ENCODE data around the gene CDH4.

The CDH4 gene

GRCh38 chr20:61930776-61931475, 678.9 kb downstream of the CDH4 start:
- DNase-seq = no peak

GRCh38 chr20:61931476-61932198, 679.6 kb downstream of the CDH4 start:
- no peak for DNase-seq

- no peak for DNase-seq
Measured at GRCh38 chr20:61932199-61932592, 680.1 kb downstream of the CDH4 start.

- no peak for DNase-seq
Measured at GRCh38 chr20:61932711-61933480, 680.8 kb downstream of the CDH4 start.

- no peak for DNase-seq
Measured at GRCh38 chr20:61933481-61933950, 681.5 kb downstream of the CDH4 start.

- DNase-seq = no peak
Measured at GRCh38 chr20:61933951-61934715, 682.1 kb downstream of the CDH4 start.

GRCh38 chr20:61934716-61935530, 682.9 kb downstream of the CDH4 start:
- DNase-seq = no peak

- DNase-seq = no peak
Measured at GRCh38 chr20:61935926-61936700, 684.1 kb downstream of the CDH4 start.

GRCh38 chr20:61936701-61937131, 684.7 kb downstream of the CDH4 start:
- no peak for DNase-seq

- no peak for DNase-seq
Measured at GRCh38 chr20:61937146-61937962, 685.3 kb downstream of the CDH4 start.

- DNase-seq = no peak
Measured at GRCh38 chr20:61937963-61938838, 686.1 kb downstream of the CDH4 start.

GRCh38 chr20:61938839-61939690, 687.0 kb downstream of the CDH4 start:
- no peak for DNase-seq

GRCh38 chr20:61939691-61940360, 687.8 kb downstream of the CDH4 start:
- DNase-seq = no peak

GRCh38 chr20:61940491-61940890, 688.4 kb downstream of the CDH4 start:
- DNase-seq = no peak

GRCh38 chr20:61940976-61941720, 689.1 kb downstream of the CDH4 start:
- DNase-seq = no peak

GRCh38 chr20:61941721-61942405, 689.8 kb downstream of the CDH4 start:
- no peak for DNase-seq

Measured in effector CD8-positive, alpha-beta T cell (primary cell).